Measurements from ENCODE around the gene PIN1.
"Not testable (repeated sequence)": the region's sequence is repeated elsewhere in the genome, so short reads cannot be mapped to it uniquely, and the experiment has no call there.

The PIN1 gene

GRCh38 chr19:9834726-9835506, at the start of gene PIN1:
TSS of gene PIN1 (plus strand) at chr19:9835318. CDS start at chr19:9835345, 27 bp downstream.
- peak; percentile 98 for DNase-seq

DNA sequence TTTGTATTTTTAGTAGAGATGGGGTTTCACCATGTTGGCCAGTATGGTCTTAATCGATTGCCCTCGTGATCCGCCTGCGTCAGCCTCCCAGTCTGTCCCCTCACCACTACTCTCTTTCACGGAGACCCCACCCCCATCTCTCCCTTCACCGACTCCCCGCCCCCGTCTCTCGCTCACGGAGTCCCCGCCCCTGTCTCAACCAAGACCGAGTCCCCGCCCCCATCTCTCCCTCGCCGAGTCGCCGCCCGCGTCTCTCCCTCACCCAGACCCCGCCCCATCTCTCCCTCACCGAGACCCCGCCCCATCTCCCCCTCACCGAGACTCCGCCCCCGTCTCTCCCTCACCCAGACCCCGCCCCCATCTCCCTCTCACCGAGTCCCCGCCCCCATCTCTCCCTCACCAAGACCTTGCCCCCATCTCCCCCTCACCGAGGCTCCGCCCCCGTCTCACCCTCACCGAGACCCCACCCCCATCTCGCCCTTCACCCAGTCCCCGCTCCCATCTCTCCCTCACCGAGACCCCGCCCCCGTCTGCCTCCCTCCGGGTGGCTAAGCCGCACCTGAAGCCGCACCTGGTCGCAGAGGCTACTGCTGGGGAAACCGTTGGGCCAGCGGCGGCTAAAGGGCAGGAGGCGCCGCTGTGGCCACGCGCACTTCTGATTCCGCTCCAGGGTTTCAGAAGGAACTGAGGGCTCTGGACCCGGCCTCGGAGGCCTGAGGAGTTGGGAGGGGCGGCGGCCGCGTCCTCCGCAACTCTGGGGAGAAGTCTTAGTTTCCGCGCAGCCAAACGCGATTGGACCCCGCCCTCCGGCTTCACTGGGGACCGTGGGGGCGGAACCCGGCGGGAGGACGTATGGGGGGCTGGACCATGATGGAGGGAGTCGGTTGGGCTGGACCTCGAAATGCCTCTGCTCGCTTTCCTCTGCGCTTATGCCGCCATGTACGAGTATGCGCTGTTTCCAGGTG, 49.5 kb upstream of the PIN1 start:
- peak; percentile 94 for DNase-seq

DNA sequence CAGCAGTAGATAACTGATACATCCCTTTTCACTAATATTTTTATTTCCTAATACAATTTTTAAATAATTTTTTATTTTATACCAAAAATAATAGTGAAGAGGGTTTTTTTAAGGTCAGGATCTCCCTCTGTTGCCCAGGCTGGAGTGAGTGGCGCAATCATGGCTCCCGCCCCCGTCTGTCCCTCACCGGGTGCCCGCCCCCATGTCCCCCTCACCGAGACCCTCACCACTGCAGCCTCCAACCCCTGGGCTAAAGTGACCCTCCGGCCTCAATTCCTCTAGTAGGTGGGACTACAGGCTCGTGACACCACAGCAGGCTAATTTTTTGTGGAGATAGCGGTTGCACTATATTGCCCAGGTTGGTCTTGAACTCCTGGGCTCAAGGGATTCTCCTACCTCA, 48.8 kb upstream of the PIN1 start:
- DNase-seq = no peak

- DNase-seq = no peak
These were observed 48.3 kb upstream of the PIN1 start for GRCh38 chr19:9786819-9787218.

- DNase-seq = not testable (repeated sequence)
These were observed 46.5 kb upstream of the PIN1 start for GRCh38 chr19:9788604-9789003.

GRCh38 chr19:9789066-9789465, 46.1 kb upstream of the PIN1 start:
- no peak for DNase-seq

GRCh38 chr19:9789579-9789978, 45.5 kb upstream of the PIN1 start:
- DNase-seq = not testable (repeated sequence)

DNA sequence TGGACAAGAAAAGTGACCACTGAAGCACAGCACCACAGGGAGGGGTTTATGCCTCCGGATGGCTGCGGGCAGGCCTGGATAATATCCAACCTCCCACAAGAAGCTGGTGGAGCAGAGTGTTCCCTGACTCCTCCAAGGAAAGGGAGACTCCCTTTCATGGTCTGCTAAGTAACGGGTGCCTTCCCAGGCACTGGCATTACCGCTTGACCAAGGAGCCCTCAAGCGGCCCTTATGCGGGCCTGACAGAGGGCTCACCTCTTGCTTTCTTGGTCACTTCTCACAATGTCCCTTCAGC, 44.1 kb upstream of the PIN1 start:
- DNase-seq = not testable (repeated sequence)

DNA sequence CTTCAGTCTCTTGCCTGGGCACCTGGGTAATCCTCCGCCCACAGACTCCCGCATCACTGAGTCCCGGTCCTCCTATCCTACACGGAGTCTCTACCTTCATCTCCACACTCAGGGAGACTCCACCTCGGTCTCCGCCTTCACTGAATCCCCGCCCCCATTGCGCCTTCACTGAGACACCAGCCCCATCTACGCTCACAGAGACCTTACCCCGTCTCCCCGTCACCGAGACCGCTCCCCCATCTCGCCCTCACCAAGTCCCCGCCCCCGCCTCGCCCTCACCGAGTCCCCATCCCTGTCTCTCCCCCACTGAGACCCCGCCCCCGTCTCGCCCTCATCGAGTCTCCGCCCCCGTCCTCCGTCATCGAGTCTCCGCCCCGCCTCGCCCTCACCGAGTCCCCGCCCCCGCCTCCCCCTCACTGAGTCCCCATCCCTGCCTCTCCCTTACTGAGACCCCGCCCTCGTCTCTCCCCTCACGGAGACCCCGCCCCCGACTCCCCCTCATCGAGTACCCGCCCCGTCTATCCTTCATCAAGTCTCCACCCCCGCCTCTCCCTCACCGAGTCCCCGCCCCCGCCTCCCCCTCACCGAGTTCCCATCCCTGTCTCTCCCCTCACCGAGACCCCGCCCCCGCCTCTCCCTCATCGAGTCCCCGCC, 43.4 kb upstream of the PIN1 start:
- DNase-seq = peak; percentile 96

DNA sequence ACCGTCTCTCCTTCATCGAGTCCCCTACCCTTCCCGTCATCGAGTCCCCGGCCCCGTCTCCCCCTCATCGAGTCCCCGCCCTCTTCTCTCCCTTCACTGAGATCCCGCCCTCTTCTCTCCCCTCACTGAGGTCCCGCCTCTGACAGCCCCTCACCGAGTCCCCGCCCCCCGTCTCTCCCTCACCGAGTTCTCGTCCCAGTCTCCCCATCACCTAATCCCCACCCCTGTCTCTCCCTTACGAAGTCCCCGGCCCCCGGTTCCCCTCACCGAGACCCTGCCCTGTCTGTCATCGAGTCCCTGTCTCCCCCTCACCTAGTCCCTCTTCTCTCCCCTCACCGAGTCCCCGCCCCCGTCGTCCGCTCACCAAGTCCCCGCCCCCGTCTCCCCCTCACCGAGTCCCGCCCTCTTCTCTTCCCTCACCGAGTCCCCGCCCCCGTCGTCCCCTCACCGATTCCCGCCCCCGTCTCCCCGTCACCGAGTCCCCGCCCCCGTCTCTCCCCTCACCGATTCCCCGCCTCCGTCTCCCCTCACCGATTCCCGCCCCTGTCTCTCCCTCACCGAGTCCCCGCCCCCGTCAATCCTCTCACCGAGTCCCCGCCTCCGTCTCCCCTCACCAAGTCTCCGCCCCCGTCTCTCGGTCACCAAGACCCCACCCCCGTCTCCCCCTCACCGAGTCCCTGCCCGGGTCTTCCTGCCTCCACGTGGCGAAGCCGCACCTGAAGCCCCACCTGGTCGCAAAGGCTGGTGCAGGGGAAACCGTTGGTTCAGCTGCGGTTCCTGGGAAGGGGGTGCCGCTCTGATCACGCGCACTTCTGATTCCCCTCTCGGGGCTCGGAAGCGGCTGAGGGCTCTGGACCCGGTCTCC, 42.7 kb upstream of the PIN1 start:
- DNase-seq = peak; percentile 93

DNA sequence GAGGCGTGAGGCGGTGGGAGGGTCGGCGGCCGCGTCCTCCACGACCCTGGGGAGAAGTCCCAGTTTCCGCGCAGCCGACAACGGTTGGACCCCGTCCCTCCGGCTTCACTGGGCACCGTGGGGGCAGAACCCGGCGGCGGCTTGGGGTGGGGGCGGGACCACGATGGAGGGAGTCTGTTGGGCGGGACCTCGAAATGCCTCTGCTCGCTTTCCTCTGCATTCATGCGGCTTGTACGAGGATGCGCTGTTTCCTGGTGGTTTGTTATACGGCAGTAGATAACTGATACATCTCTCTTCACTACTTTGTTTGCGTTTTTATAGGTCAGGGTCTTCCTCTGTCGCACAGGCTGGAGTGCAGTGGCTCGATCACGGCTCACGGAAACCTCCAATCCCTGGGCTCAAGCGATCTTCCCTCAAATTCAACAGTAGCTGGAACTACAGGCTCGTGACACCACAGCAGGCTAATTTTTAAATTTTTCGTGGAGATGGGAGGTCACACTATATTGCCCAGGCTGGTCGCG, 42.0 kb upstream of the PIN1 start:
- peak; percentile 43 for DNase-seq

GRCh38 chr19:9796113-9796773, 38.9 kb upstream of the PIN1 start:
- peak; percentile 84 for DNase-seq

- DNase-seq = no peak
These were observed 37.2 kb upstream of the PIN1 start for GRCh38 chr19:9797871-9798270.

DNA sequence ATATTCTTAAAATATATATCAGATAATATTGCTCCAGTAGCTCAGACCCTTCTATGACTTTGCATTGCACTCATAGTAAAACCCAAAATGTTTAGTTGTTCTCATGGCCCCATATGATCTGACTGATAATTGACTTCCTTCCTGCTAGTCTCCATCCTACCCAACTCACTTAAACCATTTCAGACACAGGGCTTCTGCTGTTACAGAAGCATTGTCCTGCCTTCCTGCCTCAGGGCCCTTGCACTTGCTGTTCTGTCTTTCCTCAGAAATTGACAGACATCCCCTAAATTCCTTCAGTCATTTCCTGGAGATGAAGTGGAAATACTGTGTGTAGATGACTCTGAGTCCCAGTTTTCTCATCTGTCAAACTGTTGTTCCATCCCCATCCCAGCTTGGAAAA, 36.0 kb upstream of the PIN1 start:
- DNase-seq = no peak

- no peak for DNase-seq
These were observed 33.1 kb upstream of the PIN1 start for GRCh38 chr19:9801976-9802375.

DNA sequence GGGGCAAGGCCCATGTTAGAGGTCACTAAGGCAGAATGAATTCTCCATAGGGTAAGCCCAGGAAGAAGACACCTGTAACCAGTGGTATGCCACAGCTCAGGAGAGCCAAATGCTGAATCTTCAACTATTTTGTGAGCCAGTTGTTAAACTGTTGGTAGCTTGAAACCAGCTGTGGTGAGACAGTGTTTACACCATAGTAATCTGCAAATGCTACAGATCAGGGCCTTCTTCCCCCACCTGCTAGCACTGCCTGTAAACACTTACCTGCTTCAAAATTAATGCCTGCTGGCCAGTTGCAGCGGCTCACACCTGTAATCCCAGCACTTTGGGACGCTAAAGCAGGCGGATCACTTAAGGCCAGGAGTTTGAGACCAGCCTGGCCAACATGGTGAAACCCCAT, 28.3 kb upstream of the PIN1 start:
- no peak for DNase-seq

- DNase-seq = no peak
These were observed 26.0 kb upstream of the PIN1 start for GRCh38 chr19:9808855-9809824.

DNA sequence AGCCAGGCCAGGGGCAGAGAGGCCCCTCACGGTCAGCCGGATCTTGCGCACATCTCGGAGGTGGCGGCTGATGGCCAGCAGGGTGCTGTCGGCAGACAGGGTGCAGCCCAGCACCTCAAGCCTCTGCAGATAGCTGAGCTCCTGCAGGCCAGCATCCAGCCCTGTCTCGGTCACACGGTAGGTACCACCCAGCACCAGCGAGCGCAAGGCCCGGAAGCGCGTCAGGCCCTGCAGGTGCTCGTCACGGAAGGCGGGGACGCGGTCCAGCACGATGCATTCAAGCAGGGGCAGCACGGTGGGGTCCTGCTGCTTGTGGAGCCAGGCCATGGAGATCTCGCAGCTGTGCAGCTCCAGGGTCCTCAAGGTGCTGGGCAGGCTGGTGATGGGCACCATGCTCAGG, 24.0 kb upstream of the PIN1 start:
- no peak for DNase-seq

GRCh38 chr19:9818175-9818733, 16.9 kb upstream of the PIN1 start:
- DNase-seq = no peak

All from fibroblast of skin of right quadriceps (primary cell).